ENCODE results near the gene ZNF829. TPM values are rescaled to one million over a fixed set of nuclear protein-coding genes. Genes with fewer than 3 reads are reported as not detected.

ZNF829 gene
- 1 to 10 TPM; 3.2 to 8.9 (median 4.3) TPM for total RNA-seq

- peak; percentile 86 to 88 for DNase-seq (ENCODE audit: low spot score in 2 of 2)
- intact Hi-C loops (cut with DNase I; ENCODE audit: low total_unique reads): no loop called here
These were observed at the start of gene ZNF829, which contains the start of gene ZNF568 for GRCh38 chr19:36915992-36916830. Gene ZNF829 (minus strand): TSS chr19:36916291. CDS start chr19:36915167, 1,124 bp downstream. Gene ZNF568 (plus strand): TSS chr19:36916332. CDS start chr19:36922771, 6,439 bp downstream.

GRCh38 chr19:36963280-36963679, 47.2 kb upstream of the ZNF829 start:
- no peak overlapping the region for H3K4me3 ChIP-seq
- intact Hi-C loops (cut with DNase I; ENCODE audit: low total_unique reads): no loop called here
- H3K9me3 ChIP-seq: peaks cover 39 to 64% of the 10 kb centered on the region in 2 donors
- H3K4me1 ChIP-seq: no peaks in the 10 kb centered on the region
- DNase-seq (ENCODE audit: low spot score in 2 of 2): no peak
- H3K27me3 ChIP-seq: no peaks in the 10 kb centered on the region
- no peak overlapping the region for H3K27ac ChIP-seq
- no peaks in the 10 kb centered on the region for H3K36me3 ChIP-seq
- TF ChIP-seq POLR2AphosphoS5 (IDR thresholded peaks at IDR 0.05) (no peak), POLR2A (IDR thresholded peaks at IDR 0.05) (no peak), CTCF (IDR thresholded peaks at IDR 0.05) (no peak)

More at GRCh38 chr19:36915992-36916830, at the start of gene ZNF829, which contains the start of gene ZNF568:
- TF ChIP-seq CTCF (IDR thresholded peaks at IDR 0.05) (peak in 2 of 3 donors; percentile 47), POLR2A (IDR thresholded peaks at IDR 0.05) (no peak), POLR2AphosphoS5 (IDR thresholded peaks at IDR 0.05) (peak; percentile 66 to 81 (median 77))
- Histone ChIP-seq H3K4me3 (peak within 1 kb of the TSS; percentile 65 to 77 (median 73)), H3K4me1 (peaks cover 0 to 5% of the 10 kb centered on the region in 2 donors), H3K27me3 (no peaks in the 10 kb centered on the region), H3K9me3 (peaks cover 13 to 20% of the 10 kb centered on the region in 2 donors), H3K27ac (peak within 1 kb of the TSS; percentile 94 to 97), H3K36me3 (peaks cover 9% of the 10 kb centered on the region)

GRCh38 chr19:36962346-36962745, 46.3 kb upstream of the ZNF829 start:
- no peak for TF ChIP-seq POLR2A (IDR thresholded peaks at IDR 0.05)
- TF ChIP-seq POLR2AphosphoS5 (IDR thresholded peaks at IDR 0.05): no peak
- no peak for TF ChIP-seq CTCF (IDR thresholded peaks at IDR 0.05)
- intact Hi-C loops (cut with DNase I; ENCODE audit: low total_unique reads): no loop called here
- H3K9me3 ChIP-seq: peaks cover 40 to 71% of the 10 kb centered on the region in 2 donors

GRCh38 chr19:36950335-36951119, 34.4 kb upstream of the ZNF829 start:
- no peak for DNase-seq (ENCODE audit: low spot score in 2 of 2)
- intact Hi-C loops (cut with DNase I; ENCODE audit: low total_unique reads): no loop called here
- TF ChIP-seq POLR2A (IDR thresholded peaks at IDR 0.05) (no peak), CTCF (IDR thresholded peaks at IDR 0.05) (no peak), POLR2AphosphoS5 (IDR thresholded peaks at IDR 0.05) (no peak)
- peaks cover 22% of the 10 kb centered on the region for H3K36me3 ChIP-seq
- peaks cover 71 to 100% of the 10 kb centered on the region in 2 donors for H3K9me3 ChIP-seq
- no peaks in the 10 kb centered on the region for H3K27me3 ChIP-seq
- H3K4me1 ChIP-seq: no peaks in the 10 kb centered on the region
- H3K27ac ChIP-seq: no peak overlapping the region
- H3K4me3 ChIP-seq: no peak overlapping the region

More at GRCh38 chr19:36962346-36962745, 46.3 kb upstream of the ZNF829 start:
- no peak overlapping the region for H3K4me3 ChIP-seq
- H3K4me1 ChIP-seq: no peaks in the 10 kb centered on the region
- no peak for DNase-seq (ENCODE audit: low spot score in 2 of 2)
- no peaks in the 10 kb centered on the region for H3K27me3 ChIP-seq
- no peak overlapping the region for H3K27ac ChIP-seq
- no peaks in the 10 kb centered on the region for H3K36me3 ChIP-seq
